Inflammatory macrophage (primary cell): ENCODE results near the gene KCNN3.

Source experiments
- DNase-seq, 2 donors: peaks; one replicate each; pipeline ENCODE4 v3.0.0-alpha.2; 2020 to 2022

KCNN3 gene

GRCh38 chr1:154769193-154769895, 100.7 kb downstream of the KCNN3 start:
- DNase-seq: no peak

GRCh38 chr1:154768456-154769125, 101.5 kb downstream of the KCNN3 start:
- DNase-seq: no peak

- DNase-seq: no peak
Observed at GRCh38 chr1:154767315-154768240, 102.5 kb downstream of the KCNN3 start.

GRCh38 chr1:154765970-154766369, 104.1 kb downstream of the KCNN3 start:
- peak; percentile 15 to 27 for DNase-seq

GRCh38 chr1:154764773-154765172, 105.3 kb downstream of the KCNN3 start:
- no peak for DNase-seq

- DNase-seq: no peak
Observed at GRCh38 chr1:154764181-154764580, 105.9 kb downstream of the KCNN3 start.

GRCh38 chr1:154760469-154760933, 109.6 kb downstream of the KCNN3 start:
- peak in 1 of 2 donors; percentile 24 for DNase-seq

- no peak for DNase-seq
Observed at GRCh38 chr1:154759793-154760192, 110.3 kb downstream of the KCNN3 start.

GRCh38 chr1:154759196-154759595, 110.9 kb downstream of the KCNN3 start:
- peak in 1 of 2 donors; percentile 10 for DNase-seq

GRCh38 chr1:154758346-154758745, 111.7 kb downstream of the KCNN3 start:
- DNase-seq: no peak

GRCh38 chr1:154756793-154757548, 113.1 kb downstream of the KCNN3 start:
- no peak for DNase-seq

- DNase-seq: no peak
Observed at GRCh38 chr1:154755858-154756730, 114.0 kb downstream of the KCNN3 start.

GRCh38 chr1:154753426-154753825, 116.7 kb downstream of the KCNN3 start:
- no peak for DNase-seq

- no peak for DNase-seq
Observed at GRCh38 chr1:154752273-154753030, 117.6 kb downstream of the KCNN3 start.

- DNase-seq: peak; percentile 46 to 67
Observed at GRCh38 chr1:154751690-154752089, 118.4 kb downstream of the KCNN3 start.

- DNase-seq: no peak
Observed at GRCh38 chr1:154750681-154751665, 119.1 kb downstream of the KCNN3 start.

GRCh38 chr1:154749078-154749760, 120.9 kb downstream of the KCNN3 start:
- DNase-seq: peak; percentile 32 to 49

- DNase-seq: no peak
Observed at GRCh38 chr1:154748405-154748775, 121.7 kb downstream of the KCNN3 start.
